Measurements from ENCODE around the gene LANCL3.

Gene LANCL3

DNA sequence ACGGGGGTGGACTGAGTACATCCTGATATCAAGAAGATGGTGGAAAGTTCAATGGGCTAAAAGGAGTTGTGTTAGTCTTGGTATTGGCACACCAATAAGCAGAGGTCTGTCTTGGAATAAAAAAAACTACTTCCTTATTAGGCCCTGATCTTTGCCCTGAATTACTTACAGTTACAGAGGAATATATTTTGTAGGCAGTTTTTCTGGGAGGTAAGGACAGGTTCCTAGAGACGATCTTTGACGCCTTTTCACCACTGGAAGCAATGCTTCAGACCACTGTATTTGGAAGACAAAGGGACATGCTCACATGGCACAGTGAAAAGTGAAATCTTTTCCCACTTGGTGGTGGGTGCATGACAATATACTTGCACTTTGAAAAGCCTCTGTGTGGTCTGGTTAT lies 113.5 kb downstream of the LANCL3 start:
- DNase-seq, result no peak

DNA sequence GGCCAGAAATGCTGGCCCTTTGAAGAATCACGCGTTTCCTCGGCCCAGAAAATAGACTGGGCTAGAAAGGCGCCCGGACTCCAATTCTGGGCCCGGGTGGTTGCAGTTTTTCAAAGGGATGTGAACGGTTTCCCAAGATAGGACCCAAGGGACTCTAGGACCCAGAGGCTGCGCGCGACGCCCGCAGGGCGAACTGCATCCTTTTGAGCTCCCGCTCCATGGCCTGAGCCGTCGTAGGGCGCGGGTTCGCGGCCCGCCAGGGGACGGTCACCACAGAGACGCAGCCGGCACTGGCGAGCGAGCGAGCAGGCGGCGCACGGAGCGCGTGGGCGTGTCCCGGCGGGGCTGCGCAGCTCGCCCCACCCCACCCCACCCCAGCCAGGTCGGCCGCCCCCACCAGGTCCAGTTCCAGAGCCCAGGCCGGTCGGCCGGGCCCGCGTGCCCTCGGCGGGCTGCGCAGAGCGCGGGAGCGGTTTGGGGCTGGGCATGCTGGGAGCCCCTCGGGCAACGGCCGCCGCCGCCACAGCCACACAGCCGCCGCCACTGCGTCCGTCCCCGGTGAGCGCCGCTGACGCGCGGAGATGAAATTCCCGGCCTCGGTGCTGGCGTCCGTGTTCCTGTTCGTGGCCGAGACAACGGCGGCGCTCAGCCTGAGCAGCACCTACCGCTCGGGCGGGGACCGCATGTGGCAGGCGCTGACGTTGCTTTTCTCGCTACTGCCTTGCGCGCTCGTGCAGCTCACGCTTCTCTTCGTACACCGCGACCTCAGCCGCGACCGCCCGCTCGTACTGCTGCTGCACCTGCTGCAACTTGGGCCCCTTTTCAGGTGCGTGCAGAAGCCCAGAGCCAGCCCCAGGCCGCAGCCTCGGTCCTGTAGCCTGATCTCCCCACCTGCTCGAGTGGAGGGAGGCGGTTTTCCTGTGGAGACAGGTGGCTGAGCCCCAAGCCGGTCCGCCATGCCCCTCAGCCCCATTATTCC lies 114.2 kb downstream of the LANCL3 start, which contains the start of gene XK:
Gene XK, plus strand, starts transcription at position 411 of the 979 bp plus-strand sequence. Its CDS starts 171 bp downstream, at position 582.
- DNase-seq, result no peak

DNA sequence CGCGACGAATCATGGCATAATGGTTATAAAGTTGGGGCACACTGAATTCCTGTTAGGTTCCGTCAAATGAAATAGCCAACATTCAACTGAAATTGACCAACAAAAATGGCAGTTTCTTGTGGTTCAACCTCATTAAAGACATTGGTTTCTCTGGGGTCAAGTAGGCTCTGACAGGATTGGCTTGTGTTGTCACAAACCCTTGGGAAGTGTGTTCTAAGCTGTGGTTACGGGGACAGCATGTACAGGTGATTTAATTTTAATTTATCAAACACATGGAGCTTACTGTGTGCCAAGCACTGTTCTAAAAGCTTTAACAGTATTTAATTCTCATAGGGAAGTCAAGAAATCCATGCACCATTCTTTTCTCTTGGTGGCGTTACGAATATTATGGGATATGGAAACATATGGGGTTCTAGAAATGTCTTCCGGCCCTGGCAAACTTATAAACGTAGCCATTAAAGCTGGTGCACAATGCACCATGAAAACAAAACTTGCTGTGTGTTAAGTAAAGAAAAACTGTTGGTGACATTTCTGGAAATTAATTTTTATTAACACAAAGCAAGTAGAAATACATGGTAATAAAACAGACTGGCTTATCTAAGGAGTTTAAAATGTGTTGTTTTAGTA lies 115.0 kb downstream of the LANCL3 start:
- no peak for DNase-seq

DNA sequence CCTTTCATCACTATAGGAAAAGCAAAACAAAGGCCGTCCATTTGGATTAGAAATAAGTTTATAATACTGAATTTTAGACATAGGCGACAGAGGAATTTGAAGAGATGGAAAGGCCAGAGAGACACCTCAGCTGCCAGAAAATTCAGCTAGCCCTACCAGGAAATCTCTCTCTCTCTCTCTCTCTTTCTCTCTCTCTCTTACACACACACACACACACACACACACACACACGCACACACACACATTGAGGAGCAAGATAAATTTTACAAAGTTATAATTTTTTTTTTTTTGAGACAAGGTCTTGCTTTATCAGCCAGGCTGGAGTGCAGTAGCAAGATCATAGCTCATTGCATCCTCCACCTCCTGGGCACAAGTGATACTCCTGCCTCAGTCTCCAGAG lies 115.5 kb downstream of the LANCL3 start:
- DNase-seq, result no peak

DNA sequence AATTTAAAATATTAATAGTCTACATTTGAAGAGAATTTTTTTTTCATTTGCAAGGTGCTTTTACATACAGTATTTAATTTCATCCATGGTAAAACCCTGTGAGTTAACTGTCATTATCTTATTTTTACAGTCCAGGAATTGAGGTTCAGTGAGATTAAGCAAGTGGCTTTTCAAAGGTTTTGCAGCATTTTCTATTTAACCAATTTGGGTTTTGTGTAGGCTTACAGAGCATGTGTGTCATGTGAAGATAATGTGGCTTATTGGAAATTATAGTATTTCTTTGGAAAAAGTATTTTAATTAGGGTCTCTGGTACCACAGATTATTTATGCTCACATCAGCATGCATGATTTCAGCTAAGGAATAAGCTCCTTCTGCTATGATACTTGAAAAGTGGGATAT lies 118.7 kb downstream of the LANCL3 start:
- no peak for DNase-seq

DNA sequence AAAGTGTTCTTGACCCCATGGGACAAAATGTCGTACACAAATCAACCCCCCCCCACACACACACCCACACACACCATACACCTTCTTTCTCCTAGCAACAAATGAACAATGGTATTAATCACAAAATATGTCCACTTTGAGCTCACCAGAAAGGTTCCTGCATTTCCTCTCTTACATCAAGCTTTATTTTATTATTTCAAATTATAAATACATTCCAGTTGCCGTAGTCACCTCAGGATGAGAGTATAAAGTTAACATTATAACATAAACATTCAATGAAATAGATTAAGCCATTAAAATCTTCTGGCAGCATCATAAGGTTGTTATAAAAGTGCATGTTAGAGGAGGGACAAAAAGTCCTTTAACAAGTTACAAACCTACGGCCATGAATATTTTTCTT lies 121.5 kb downstream of the LANCL3 start:
- no peak for DNase-seq

DNA sequence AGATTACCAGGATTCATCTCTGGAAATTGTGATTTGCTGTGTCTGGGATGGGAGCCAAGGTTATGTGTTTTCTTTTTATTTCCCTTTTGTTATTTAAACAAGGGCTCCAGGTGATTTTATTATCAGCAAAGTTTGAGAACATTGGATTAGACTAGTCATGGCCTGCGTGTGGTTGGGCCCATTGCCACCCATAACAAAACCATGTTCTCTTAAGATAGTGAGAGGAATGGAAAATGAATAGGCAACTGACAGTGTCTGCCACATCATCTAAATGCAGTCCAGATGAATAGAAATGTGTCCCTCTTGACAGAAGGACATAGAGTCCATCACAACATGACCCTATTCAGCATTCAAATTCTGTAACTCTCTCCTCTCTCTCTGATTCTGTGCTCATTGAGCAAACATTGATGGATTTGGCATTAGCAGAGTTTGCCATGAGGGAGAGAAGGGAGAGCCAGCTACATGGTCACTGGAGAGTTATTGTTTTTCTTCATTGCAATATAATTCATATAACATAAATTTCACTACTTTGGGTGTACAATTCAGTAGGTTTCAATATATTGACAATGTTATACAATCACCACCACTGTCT lies 125.8 kb downstream of the LANCL3 start:
- DNase-seq, result no peak

DNA sequence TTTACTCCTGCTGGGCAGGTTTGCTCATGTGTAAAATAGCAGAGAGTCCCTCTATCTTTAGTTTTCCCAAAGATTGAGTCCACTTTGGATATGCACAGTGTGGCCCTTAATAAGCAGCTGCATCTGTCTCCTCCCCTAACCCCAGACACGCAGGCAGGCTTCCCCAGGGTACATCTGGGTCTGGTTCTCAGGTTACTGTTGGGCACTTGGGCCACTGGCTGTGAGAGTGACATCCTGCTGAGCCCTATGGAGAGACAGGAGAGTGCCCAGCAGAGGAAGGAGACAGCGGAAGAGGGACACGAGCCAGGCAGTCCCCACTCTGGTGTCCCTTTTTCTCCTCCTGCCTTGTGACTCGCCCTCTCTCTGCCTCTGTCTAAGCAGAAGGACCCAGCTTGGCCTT lies 130.1 kb downstream of the LANCL3 start:
- no peak for DNase-seq

DNA sequence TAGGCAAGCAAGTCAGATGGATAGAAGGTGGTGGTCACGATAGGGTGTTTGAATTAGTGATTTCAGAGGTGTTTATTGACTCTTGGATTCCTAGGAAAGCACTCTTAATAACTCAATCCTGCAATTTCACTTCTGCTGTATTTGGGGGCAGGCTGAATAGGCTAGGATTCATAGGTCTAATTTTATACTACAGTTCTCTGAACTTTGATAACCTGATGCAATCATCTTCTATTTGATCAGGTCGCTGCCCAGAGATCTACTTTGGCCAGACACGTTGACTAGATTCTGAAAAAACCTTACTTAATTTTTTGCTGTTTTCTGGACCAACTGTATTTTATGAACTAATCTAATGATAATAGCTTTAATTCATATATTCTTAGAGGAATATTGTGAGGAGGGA lies 140.5 kb downstream of the LANCL3 start:
- no peak for DNase-seq

DNA sequence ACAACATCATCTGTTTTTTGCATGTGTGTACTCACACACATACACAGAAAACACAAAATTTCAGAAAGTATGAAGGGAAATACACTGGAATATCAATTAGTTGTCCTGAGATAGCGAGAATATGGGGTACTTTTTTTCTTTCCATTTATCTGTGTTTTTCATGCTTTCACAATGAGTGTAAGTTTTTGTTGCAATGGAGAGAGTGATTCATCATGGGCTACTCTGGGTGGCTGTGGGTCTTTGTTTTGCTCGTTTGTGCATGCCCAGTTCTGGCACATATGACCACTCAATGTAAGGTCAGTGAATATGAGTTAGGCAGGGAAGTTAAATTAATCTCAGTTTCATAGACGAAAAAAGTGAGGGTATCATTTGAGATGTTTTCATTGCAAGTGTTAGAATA lies 141.0 kb downstream of the LANCL3 start:
- DNase-seq, result no peak

DNA sequence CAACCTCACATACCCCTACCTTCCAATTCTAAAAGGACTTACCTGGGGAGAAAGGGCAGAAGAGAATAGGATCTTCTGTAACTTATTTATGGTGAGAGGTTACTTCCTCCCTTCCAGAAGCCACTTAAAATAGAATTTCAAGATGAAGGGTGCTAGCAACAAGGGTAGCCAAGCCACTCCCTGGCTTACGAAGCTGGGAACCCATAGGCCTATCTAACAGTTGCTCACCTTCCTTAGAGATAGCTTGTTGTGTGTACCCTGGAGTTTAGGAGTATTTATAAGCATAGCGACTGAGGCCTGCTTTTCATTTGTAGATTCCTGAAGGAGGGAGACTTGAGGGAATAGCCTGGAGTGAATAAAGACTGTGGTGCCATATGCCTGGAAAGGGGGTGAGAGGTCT lies 143.0 kb downstream of the LANCL3 start:
- no peak for DNase-seq

DNA sequence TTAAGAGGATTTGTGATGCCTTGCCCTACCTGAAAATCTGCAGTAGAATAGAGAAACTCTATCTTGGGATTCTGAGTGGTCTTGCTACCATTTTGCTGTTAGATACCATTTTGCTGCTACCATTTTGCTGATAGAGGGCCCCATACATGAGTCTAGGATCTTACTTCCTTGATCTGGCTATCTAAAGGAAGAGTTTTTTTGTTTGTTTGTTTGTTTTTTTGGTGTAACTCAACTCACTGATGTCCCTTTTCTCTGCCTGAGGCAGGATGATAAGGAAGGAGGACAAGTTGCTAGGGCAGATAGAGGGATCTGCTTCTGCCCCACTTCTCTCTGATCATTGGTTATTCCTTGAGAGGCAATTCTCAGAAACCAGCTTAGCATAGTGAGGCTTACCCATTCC lies 145.1 kb downstream of the LANCL3 start:
- DNase-seq, result no peak

DNA sequence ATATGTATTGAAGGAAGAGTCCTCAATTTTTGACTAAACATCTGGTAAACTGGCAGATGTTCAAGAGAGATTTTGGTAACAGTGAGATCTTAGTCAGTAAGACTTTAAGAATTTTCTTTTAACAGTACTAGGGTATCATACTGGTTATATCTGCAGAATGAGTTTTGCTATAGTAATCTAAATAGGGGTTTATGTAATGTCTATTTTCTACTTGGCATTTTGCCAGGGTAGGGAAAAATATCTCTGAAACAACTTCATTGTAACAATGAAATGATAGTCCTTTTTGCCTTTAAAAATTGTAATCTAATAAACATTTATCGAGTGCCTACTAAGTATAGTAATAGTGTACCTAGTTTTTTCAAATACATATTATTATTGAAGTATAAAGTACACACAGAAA lies 146.2 kb downstream of the LANCL3 start:
- DNase-seq, result no peak

DNA sequence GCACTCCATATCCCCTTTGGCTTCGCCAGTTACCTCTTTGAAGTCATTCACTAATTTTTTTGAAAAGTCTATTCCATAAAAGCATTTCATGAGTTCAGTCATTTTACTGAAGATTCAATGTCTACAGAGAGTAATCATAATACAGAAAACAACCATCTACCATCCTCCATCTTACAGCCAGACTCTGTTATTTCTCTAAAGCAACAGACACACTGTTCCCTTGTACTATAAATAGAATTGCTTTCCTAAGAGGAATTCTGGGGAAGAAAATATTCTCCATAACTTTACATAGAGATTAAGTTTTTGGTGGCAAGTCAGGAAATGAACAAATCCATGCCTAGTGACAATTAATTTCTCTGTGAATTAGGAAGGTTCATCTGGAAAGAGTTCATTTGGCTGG lies 151.1 kb downstream of the LANCL3 start:
- DNase-seq, result no peak

DNA sequence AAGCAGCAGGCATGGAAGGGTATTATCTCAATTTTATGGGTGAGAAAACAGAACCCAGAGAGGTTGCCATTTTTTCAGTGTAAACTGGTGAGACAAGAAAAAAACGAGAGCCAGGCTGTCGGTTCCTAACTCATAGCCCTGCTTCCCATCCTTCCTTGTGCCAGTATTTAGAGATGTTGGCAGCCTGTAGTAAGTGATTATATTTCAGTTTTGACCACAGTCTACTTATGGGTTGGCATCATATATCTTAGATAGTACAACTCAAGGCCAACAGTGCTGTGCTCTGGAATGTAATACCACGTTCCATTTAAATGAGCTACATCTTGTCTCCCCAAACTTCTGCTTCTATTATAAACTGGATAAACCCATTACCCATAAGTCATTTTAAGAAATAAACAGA lies 154.9 kb downstream of the LANCL3 start:
- DNase-seq, result no peak
